SU-DHL-6 (cell line): ENCODE measurements around the gene TMEM229B.

Experiments used
- H2AFZ ChIP-seq: fragments of 200-600 bp; sonication (generic); 2 replicates; pipeline ENCODE4 v1.6.1; 2014; ENCODE audit warnings: low read depth, mild to moderate bottlenecking, moderate library complexity, mixed read lengths, antibody characterized with exemption, low read length; ENCODE audit not compliant: severe bottlenecking
- H3F3A ChIP-seq: fragments of 200-600 bp; shearing (Covaris generic); 2 replicates; pipeline ENCODE4 v1.6.0; 2016; ENCODE audit warnings: antibody characterized with exemption, mild to moderate bottlenecking; ENCODE audit not compliant: insufficient read depth
- H3K27ac ChIP-seq: fragments of 200-600 bp; sonication (generic); 2 replicates; pipeline ENCODE4 v1.5.1; 2016; ENCODE audit warnings: low read depth, mild to moderate bottlenecking, low read length, moderate library complexity, mixed read lengths
- H3K27me3 ChIP-seq: fragments of 200-600 bp; sonication (generic), shearing (Covaris generic); 2 replicates; pipeline ENCODE4 v1.6.0; 2014; ENCODE audit warnings: mild to moderate bottlenecking, low read length
- H3K36me3 ChIP-seq: fragments of 200-600 bp; sonication (generic); 2 replicates; pipeline ENCODE4 v1.6.1; 2014; ENCODE audit warnings: mild to moderate bottlenecking, low read length, mixed read lengths
- H3K4me2 ChIP-seq: fragments of 300-600, 200-600 bp; shearing (Covaris generic), sonication (generic); 2 replicates; pipeline ENCODE4 v1.6.0; 2014; ENCODE audit warnings: low read length, low read depth, mild to moderate bottlenecking; ENCODE audit not compliant: poor library complexity, severe bottlenecking
- H3K4me3 ChIP-seq: fragments of 200-600 bp; sonication (generic); 2 replicates; pipeline ENCODE4 v1.5.1; 2014; ENCODE audit warnings: antibody characterized with exemption, low read length, mild to moderate bottlenecking, mixed read lengths; ENCODE audit not compliant: insufficient read depth, poor library complexity, severe bottlenecking
- H3K79me2 ChIP-seq: fragments of 200-600 bp; sonication (generic); 2 replicates; pipeline ENCODE4 v1.6.1; 2014; ENCODE audit warnings: mild to moderate bottlenecking, low read length, moderate library complexity; ENCODE audit not compliant: insufficient read depth
- H3K9ac ChIP-seq: fragments of 200-600 bp; sonication (generic); 2 replicates; pipeline ENCODE4 v1.7.0; 2014; ENCODE audit warnings: mild to moderate bottlenecking, low read length
- H3K9me2 ChIP-seq: fragments of 200-600 bp; sonication (generic); replicated peaks from 2 replicates; pipeline ENCODE4 v1.6.1; 2014; ENCODE audit warnings: low read length; ENCODE audit not compliant: insufficient read depth
- H3K9me3 ChIP-seq: fragments of 200-600 bp; sonication (generic); 2 replicates; pipeline ENCODE4 v1.6.1; 2014; ENCODE audit warnings: low read length, mixed read lengths; ENCODE audit not compliant: insufficient read depth
- H4K20me1 ChIP-seq: fragments of 200-600 bp; sonication (generic); 2 replicates; pipeline ENCODE4 v1.6.1; 2014; ENCODE audit warnings: low read depth, mild to moderate bottlenecking, antibody characterized with exemption, low read length, moderate library complexity, mixed read lengths
- CTCF ChIP-seq: fragments of 200-600 bp; sonication (generic); IDR thresholded peaks from one replicate; pipeline ENCODE4 v1.5.1; 2017; ENCODE audit warnings: antibody characterized with exemption, mild to moderate bottlenecking, low read length, moderate library complexity; ENCODE audit not compliant: insufficient read depth, poor library complexity, severe bottlenecking
- EZH2phosphoT487 ChIP-seq: fragments of 200-600 bp; sonication (generic), shearing (Covaris generic); conservative IDR thresholded peaks from 2 replicates; pipeline ENCODE4 v1.6.1; 2018; ENCODE audit warnings: mild to moderate bottlenecking, antibody characterized with exemption, low read length, moderate library complexity, mixed read lengths

TMEM229B gene

GRCh38 chr14:67497716-67498115, 9.2 kb upstream of the TMEM229B start:
- H3K79me2 ChIP-seq = no peaks in the 10 kb centered on the region
- H3K9ac ChIP-seq = no peak overlapping the region
- no peak overlapping the region for H3K27ac ChIP-seq
- H3K27me3 ChIP-seq = no peaks in the 10 kb centered on the region
- H2AFZ ChIP-seq = no peak overlapping the region
- H3F3A ChIP-seq = peaks cover 8% of the 10 kb centered on the region; the same call in 1 of the 2 replicates
- H3K4me2 ChIP-seq = no peak overlapping the region
- H3K36me3 ChIP-seq = 0 out of 2 replicates have a peak, but pooled peaks cover 3% of the 10 kb centered on the region
- H3K9me2 ChIP-seq = no peaks in the 10 kb centered on the region
- no peaks in the 10 kb centered on the region for H4K20me1 ChIP-seq
- TF ChIP-seq CTCF (no peak), EZH2phosphoT487 (no peak)
- no peak overlapping the region for H3K4me3 ChIP-seq
- H3K9me3 ChIP-seq = peaks cover 17% of the 10 kb centered on the region; the same call in 1 of the 2 replicates

GRCh38 chr14:67497216-67497615, 8.7 kb upstream of the TMEM229B start:
- TF ChIP-seq CTCF (no peak), EZH2phosphoT487 (no peak)
- Histone ChIP-seq H3K36me3 (0 out of 2 replicates have a peak, but pooled peaks cover 3% of the 10 kb centered on the region), H2AFZ (no peak overlapping the region), H3K9me2 (no peaks in the 10 kb centered on the region), H3K4me3 (no peak overlapping the region), H3K27ac (no peak overlapping the region), H3K9ac (no peak overlapping the region), H3K9me3 (peaks cover 17% of the 10 kb centered on the region; the same call in 1 of the 2 replicates), H3F3A (peaks cover 10% of the 10 kb centered on the region; the same call in 1 of the 2 replicates), H3K27me3 (no peaks in the 10 kb centered on the region), H4K20me1 (no peaks in the 10 kb centered on the region), H3K79me2 (no peaks in the 10 kb centered on the region), H3K4me2 (no peak overlapping the region)

- Histone ChIP-seq H4K20me1 (no peaks in the 10 kb centered on the region), H3K9ac (no peak overlapping the region), H3K27ac (no peak overlapping the region), H3K27me3 (no peaks in the 10 kb centered on the region), H3K79me2 (no peaks in the 10 kb centered on the region), H3K9me3 (peaks cover 17% of the 10 kb centered on the region; the same call in 1 of the 2 replicates), H3K4me3 (no peak overlapping the region), H2AFZ (no peak overlapping the region), H3K36me3 (0 out of 2 replicates have a peak, but pooled peaks cover 3% of the 10 kb centered on the region), H3K9me2 (no peaks in the 10 kb centered on the region), H3K4me2 (no peak overlapping the region), H3F3A (peaks cover 13% of the 10 kb centered on the region; the same call in 1 of the 2 replicates)
- TF ChIP-seq EZH2phosphoT487 (no peak), CTCF (no peak)
Measured at GRCh38 chr14:67495827-67496226, 7.3 kb upstream of the TMEM229B start.
